Stimulated activated naive CD4-positive, alpha-beta T cell treated with Interleukin-2 at 50 U/mL for 16 hours (primary cell): ENCODE results near the gene SCTR.

Experiments
- DNase-seq: peaks from one replicate; lab custom pipeline; 2025; lab: John Stamatoyannopoulos, UW

Gene SCTR

GRCh38 chr2:119429225-119429981 is 94.9 kb downstream of the SCTR start:
- DNase-seq, result no peak

- no peak for DNase-seq
These were observed 95.6 kb downstream of the SCTR start for GRCh38 chr2:119428488-119429224.

GRCh38 chr2:119427756-119428155 is 96.5 kb downstream of the SCTR start:
- DNase-seq, result no peak

- DNase-seq, result no peak
These were observed 97.4 kb downstream of the SCTR start for GRCh38 chr2:119426801-119427395.

- no peak for DNase-seq
These were observed 97.9 kb downstream of the SCTR start for GRCh38 chr2:119426396-119426675.

- DNase-seq, result no peak
These were observed 98.5 kb downstream of the SCTR start for GRCh38 chr2:119425620-119426395.

- no peak for DNase-seq
These were observed 99.2 kb downstream of the SCTR start for GRCh38 chr2:119425119-119425405.

GRCh38 chr2:119424284-119425118 is 99.8 kb downstream of the SCTR start:
- DNase-seq, result no peak

- no peak for DNase-seq
These were observed 100.5 kb downstream of the SCTR start for GRCh38 chr2:119423811-119424210.

GRCh38 chr2:119423108-119423444 is 101.2 kb downstream of the SCTR start:
- no peak for DNase-seq

- no peak for DNase-seq
These were observed 101.7 kb downstream of the SCTR start for GRCh38 chr2:119422360-119423107.

GRCh38 chr2:119421741-119422140 is 102.5 kb downstream of the SCTR start:
- DNase-seq, result no peak

GRCh38 chr2:119421304-119421703 is 103.0 kb downstream of the SCTR start:
- no peak for DNase-seq

GRCh38 chr2:119419803-119420508 is 104.3 kb downstream of the SCTR start:
- DNase-seq, result no peak

GRCh38 chr2:119419065-119419464 is 105.2 kb downstream of the SCTR start:
- DNase-seq, result no peak

GRCh38 chr2:119417908-119418307 is 106.4 kb downstream of the SCTR start:
- DNase-seq, result no peak

- DNase-seq, result no peak
These were observed 107.9 kb downstream of the SCTR start for GRCh38 chr2:119416299-119416923.

GRCh38 chr2:119415630-119416029 is 108.7 kb downstream of the SCTR start:
- no peak for DNase-seq

GRCh38 chr2:119414894-119415293 is 109.4 kb downstream of the SCTR start:
- no peak for DNase-seq

- no peak for DNase-seq
These were observed 114.8 kb downstream of the SCTR start for GRCh38 chr2:119409506-119409905.
